ENCODE data around the gene DNM2.
A peak's percentile ranks its signal among the peaks of the same experiment; 100 is the strongest.
"Not testable (repeated sequence)": the region's sequence is repeated elsewhere in the genome, so short reads cannot be mapped to it uniquely, and the experiment has no call there.

Gene DNM2

DNA sequence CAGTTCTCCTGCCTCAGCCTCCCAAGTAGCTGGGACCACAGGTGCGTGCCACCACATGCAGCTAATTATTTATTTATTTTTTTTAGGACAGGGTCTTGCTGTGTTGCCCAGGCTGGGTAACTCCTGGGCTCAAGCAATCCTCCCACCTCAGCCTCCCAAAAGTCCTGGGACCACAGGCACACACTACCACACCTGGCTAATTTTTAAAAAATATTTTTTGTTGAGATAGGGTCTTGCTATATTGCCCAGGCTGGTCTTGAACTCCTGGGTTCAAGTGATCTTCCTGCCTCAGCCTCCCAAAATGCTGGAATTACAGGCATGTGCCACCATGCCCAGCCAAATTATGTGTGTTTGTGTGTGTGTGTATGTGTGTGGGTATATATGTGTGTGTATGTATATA, 139.0 kb downstream of the DNM2 start:
- DNase-seq (ENCODE audit: extremely low read depth in 1 of 2, low read depth in 1 of 2), result not testable (repeated sequence)

GRCh38 chr19:10858204-10858828, 140.4 kb downstream of the DNM2 start:
- no peak for DNase-seq (ENCODE audit: extremely low read depth in 1 of 2, low read depth in 1 of 2)

DNA sequence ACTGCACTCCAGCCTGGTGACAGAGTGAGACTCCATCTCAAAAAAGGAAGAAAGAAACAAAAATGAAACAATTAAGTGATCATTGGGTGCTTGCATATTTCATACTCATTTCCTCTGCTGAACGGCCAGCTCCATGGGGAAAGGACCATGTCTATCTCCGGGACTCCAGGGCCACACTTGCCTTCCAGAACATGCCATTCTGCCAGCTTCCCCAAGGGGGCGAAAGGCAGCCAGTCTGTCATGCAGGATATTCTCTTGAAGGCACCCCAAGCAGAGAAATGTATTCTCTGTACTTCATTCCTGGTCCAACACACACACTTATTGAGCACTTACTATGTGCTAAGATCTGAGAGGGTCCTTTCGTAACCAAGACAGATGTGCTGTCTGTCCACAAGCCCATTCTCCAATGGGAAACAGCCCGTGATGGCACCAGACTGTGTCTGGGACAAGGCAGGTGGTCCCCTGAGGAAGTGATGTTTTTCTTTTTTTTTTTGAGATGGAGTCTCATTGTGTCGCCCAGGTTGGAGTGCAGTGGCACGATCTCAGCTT, 143.3 kb downstream of the DNM2 start:
- DNase-seq (ENCODE audit: extremely low read depth in 1 of 2, low read depth in 1 of 2), result no peak

- DNase-seq (ENCODE audit: extremely low read depth in 1 of 2, low read depth in 1 of 2), result no peak
Measured at GRCh38 chr19:10862561-10863106, 144.8 kb downstream of the DNM2 start.

- no peak for DNase-seq (ENCODE audit: extremely low read depth in 1 of 2, low read depth in 1 of 2)
Measured at GRCh38 chr19:10863107-10863717, 145.3 kb downstream of the DNM2 start.

- DNase-seq (ENCODE audit: extremely low read depth in 1 of 2, low read depth in 1 of 2), result peak; percentile 49 to 69
Measured at GRCh38 chr19:10864538-10864899, 146.6 kb downstream of the DNM2 start.

DNA sequence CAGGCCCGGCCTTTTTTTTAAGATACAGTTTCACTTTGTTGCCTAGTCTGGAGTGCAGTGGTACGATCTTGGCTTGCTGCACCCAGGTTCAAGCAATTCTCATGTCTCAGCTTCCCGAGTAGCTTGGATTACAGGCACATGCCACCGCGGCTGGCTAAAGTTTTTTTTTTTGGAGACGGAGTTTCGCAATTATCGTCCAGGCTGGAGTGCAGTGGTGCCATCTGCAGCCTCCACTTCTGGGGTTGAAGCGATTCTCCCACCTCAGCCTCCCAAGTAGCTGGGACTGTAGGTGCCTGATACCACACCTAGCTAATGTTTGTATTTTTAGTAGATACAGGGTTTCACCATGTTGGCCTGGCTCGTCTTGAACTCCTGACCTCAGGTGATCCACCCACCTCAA, 148.6 kb downstream of the DNM2 start:
- DNase-seq (ENCODE audit: extremely low read depth in 1 of 2, low read depth in 1 of 2), result no peak

DNA sequence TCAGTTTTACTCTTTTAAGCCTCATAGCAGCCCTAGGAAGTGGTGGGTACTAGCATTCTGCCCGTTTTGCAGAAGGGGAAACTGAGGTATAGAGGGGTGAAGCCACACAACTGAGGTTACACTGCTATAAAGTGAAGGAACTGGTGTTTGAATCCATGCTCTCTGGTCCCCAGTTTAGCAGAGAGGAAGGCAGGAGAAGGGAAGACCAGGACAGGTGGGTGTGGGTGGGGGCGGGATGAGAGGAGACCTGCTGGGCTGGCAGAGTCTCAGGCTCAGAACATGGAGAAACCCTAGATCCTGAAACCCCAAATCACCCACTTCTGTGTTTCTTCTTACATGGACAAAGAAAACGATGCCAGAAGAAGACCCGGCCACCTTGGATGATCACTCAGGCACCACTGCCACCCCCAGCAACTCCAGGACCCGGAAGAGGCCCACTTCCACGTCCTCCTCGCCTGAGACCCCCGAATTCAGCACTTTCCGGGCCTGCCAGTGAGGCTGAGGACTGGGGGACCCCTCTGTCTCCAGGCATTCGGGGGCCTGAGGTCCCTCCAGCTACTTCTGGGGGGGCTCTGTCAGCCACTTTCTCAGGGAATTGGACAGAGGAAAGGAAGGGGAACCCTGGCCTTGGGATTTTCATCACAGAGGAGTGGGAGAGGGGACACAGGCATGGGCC, 151.1 kb downstream of the DNM2 start:
- no peak for DNase-seq (ENCODE audit: extremely low read depth in 1 of 2, low read depth in 1 of 2)

- DNase-seq (ENCODE audit: extremely low read depth in 1 of 2, low read depth in 1 of 2), result not testable (repeated sequence)
Measured at GRCh38 chr19:10869872-10870311, 152.0 kb downstream of the DNM2 start.

DNA sequence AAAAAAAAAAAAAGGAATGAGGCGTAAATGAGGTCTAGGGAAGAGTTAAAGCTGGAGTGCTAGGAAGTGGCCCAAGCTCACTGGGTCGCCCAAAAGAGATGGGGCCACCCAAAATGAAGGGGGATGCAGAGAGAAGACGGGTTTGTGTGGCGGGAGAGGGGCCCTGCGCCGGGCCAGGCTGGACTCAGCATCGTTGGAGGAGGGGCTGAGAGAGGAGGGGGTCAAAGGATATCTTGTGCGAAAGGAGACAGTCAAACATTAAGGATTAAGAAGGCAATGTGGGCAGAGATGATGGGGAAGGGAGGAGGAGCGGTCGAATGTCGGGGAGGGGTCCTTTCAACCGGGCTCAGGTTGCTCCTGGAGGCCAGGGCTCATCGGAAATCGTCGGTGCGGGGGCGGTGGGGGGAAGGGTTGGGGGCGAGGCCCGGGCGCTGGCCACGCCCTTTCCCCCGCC, 152.6 kb downstream of the DNM2 start:
- DNase-seq (ENCODE audit: extremely low read depth in 1 of 2, low read depth in 1 of 2), result no peak

DNA sequence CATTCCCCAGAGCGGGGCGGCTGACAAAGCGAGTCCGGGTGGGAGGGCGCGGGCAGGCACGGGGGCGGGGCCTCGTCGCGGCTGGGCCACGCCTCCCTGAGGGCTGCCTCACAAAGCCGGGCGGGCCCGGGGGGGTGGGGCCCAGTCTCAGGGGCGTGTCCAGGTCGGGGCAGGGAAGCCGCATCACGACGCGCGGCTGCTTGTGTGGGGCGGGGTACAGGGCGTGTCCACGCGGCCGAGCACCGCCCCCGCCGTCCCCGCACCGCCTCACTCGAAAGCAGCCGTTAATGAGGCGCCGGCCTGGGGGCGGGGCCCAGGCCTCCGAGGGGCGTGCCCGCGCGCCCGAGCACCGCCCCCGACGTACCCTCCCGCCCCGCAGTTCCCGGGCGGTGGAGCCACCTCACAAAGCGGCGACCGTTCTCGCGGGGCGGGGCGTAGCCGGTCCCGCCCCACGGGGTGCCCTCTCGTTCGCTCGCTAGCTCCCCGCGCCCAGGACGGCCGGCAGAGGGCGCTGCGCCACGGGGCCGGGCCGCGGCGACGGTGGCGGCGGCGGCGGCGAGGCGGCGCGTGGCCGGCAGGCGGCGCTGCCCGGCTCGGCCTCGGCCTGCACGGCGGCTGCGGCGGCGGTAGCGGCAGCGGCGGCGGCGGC, 153.2 kb downstream of the DNM2 start, which contains the start of gene CARM1:
TSS of gene CARM1 (plus strand) at position 599 of the 649 bp plus-strand sequence. CDS start 150 bp downstream, outside the sequence.
- DNase-seq (ENCODE audit: extremely low read depth in 1 of 2, low read depth in 1 of 2), result peak; percentile 93 to 98

- DNase-seq (ENCODE audit: extremely low read depth in 1 of 2, low read depth in 1 of 2), result peak in 1 of 2 donors; percentile 11
Measured at GRCh38 chr19:10871711-10872545, 154.0 kb downstream of the DNM2 start.

DNA sequence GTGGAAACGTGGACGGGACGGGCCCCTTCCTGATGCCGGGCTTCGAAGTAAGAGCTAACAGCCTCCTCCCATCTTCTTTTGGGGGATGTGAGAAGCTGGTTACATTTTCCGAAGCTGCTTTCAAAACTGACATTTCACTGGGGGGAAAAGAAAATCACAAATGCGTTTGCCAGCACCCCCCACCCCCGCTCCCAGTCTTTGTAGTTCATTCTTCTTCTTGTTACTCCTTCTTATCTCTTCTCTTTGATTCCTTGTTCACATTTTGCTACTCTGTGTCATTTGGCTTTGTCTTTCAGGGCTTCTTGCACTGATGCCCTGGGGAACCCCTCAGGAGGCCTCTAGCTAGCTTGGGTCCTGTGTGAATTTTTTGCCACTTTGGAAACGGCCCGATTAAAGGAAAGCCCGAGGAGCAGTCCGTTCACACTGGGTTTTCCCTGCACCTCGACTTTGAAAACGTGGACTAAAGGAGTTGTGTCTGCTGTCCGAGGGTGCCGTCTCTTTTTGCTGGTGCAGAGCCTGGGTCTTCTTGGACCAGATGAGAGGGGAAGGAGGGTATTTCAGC, 154.7 kb downstream of the DNM2 start:
- DNase-seq (ENCODE audit: extremely low read depth in 1 of 2, low read depth in 1 of 2), result no peak

GRCh38 chr19:10874024-10874423, 156.1 kb downstream of the DNM2 start:
- no peak for DNase-seq (ENCODE audit: extremely low read depth in 1 of 2, low read depth in 1 of 2)

GRCh38 chr19:10876459-10877240, 158.8 kb downstream of the DNM2 start:
- DNase-seq (ENCODE audit: extremely low read depth in 1 of 2, low read depth in 1 of 2), result no peak

DNA sequence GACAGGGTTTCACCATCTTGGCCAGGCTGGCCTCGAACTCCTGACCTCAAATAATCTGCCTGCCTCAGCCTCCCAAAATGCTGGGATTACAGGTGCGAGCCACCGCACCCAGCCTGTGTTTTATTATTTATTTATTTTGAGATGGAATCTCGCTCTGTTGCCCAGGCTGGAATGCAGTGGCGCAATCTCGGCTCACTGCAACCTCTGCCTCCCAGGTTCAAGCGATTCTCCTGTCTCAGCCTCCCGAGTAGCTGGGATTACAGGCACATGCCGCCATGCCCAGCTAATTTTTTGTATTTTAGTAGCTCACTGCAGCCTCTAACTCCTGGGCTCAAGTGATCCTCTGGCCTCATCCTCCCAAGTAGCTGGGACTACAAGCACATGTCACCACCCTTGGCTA, 159.7 kb downstream of the DNM2 start:
- DNase-seq (ENCODE audit: extremely low read depth in 1 of 2, low read depth in 1 of 2), result not testable (repeated sequence)

GRCh38 chr19:10878253-10878652, 160.4 kb downstream of the DNM2 start:
- DNase-seq (ENCODE audit: extremely low read depth in 1 of 2, low read depth in 1 of 2), result no peak

All from activated CD8-positive, alpha-beta memory T cell treated with anti-CD3 and anti-CD28 coated beads for 1 hour (primary cell).